Breast epithelium (tissue), 3 donors: ENCODE measurements around the gene JAG1.

Experiments used
- POLR2AphosphoS5 ChIP-seq, 3 donors: sonication (generic); formaldehyde crosslinking; IDR thresholded peaks; one replicate each; pipeline ENCODE4 v1.6.1; 2017; ENCODE audit warnings: antibody characterized with exemption in 3 of 3
- TF ChIP-seq, protein P1 (sequence below), 3 donors: fragments of 450-650 bp; IDR thresholded peaks; one replicate each; pipeline ENCODE4 v1.5.1; 2016 to 2017; ENCODE audit warnings: antibody characterized with exemption in 3 of 3, mild to moderate bottlenecking in 3 of 3, moderate library complexity in 3 of 3

DNA sequence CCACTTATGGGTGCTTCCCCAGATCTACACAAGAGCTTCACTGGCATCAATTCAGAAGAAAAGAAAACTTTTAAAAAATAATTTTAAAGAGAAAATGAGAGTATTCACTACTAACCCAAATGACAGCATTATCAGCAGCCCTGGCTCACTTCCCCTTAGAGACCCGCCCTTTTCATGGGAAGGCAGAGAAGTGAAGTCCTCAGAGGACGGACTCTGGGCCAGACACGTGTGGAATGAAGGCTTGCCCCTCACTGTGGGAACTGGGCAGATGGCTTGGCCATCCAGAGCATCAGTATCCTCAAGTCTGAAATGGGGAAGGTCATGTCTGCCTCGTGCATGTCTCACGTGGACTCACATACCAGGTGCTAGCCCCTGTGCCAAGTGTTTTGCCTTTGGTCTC, 63.5 kb downstream of the JAG1 start:
- TF ChIP-seq, protein P1, sequence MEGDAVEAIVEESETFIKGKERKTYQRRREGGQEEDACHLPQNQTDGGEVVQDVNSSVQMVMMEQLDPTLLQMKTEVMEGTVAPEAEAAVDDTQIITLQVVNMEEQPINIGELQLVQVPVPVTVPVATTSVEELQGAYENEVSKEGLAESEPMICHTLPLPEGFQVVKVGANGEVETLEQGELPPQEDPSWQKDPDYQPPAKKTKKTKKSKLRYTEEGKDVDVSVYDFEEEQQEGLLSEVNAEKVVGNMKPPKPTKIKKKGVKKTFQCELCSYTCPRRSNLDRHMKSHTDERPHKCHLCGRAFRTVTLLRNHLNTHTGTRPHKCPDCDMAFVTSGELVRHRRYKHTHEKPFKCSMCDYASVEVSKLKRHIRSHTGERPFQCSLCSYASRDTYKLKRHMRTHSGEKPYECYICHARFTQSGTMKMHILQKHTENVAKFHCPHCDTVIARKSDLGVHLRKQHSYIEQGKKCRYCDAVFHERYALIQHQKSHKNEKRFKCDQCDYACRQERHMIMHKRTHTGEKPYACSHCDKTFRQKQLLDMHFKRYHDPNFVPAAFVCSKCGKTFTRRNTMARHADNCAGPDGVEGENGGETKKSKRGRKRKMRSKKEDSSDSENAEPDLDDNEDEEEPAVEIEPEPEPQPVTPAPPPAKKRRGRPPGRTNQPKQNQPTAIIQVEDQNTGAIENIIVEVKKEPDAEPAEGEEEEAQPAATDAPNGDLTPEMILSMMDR (IDR thresholded peaks at IDR 0.05) = no peak
- TF ChIP-seq POLR2AphosphoS5 (IDR thresholded peaks at IDR 0.05) = no peak
